Bronchial epithelial cell (primary cell): ENCODE results near the gene BPTF. TPM values are rescaled to one million over a fixed set of nuclear protein-coding genes. Genes with fewer than 3 reads are reported as not detected.

ENCODE experiments used
- DNase-seq: peaks from one replicate; pipeline ENCODE4 v3.0.0-alpha.2; 2010; ENCODE audit warnings: low read depth
- FAIRE-seq: peaks from 2 replicates; lab custom pipeline; 2011; peaks lifted over from hg19 to GRCh38; lab: Jason Lieb, UNC
- H3K27me3 ChIP-seq: 2 replicates; pipeline ENCODE4 v1.5.1; 2011; ENCODE audit warnings: low read length; ENCODE audit not compliant: control insufficient read depth, insufficient read depth
- H3K36me3 ChIP-seq: 2 replicates; pipeline ENCODE4 v1.5.1; 2011; ENCODE audit warnings: low read length; ENCODE audit not compliant: control insufficient read depth, insufficient read depth
- H3K4me3 ChIP-seq: 2 replicates; pipeline ENCODE4 v1.5.1; 2011; ENCODE audit warnings: mild to moderate bottlenecking, low read depth, low read length, control low read depth
- total RNA-seq: library from RNA; depleted of rRNA; stranded (reverse); fragments of >200 nt; gene quantifications from 2 replicates; pipeline ENCODE4 v1.2.1, GENCODE V29; 2014
- TF ChIP-seq, protein P1 (sequence below): IDR thresholded peaks from 2 replicates; pipeline ENCODE4 v1.5.1; 2011; ENCODE audit warnings: mild to moderate bottlenecking, moderate library complexity, low read length, control low read depth, inconsistent platforms; ENCODE audit not compliant: insufficient read depth, severe bottlenecking

BPTF gene
- total RNA-seq, 1 donor from 2014 or later = 18.7 TPM

DNA sequence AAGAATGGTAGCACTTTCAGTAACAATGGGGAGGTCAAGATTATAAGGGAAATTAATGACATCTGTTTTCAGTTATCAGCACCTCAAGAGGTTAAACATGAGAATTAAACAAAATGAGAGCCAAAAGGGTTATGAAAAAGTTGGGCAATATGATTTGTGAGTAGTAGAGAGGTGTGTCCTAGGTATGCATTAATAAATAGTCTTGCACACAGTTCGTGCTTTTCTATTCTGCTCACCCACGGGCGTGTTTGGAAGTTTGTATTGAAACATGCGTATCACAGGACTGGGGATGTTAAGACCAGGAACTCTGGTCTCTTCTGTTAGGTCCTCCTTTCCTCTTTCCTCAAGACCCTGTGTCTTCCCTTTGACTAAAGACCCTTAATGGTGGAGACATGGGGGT lies 6.0 kb downstream of the BPTF start:
- Histone ChIP-seq H3K36me3 (no peaks in the 10 kb centered on the region), H3K4me3 (no peak overlapping the region), H3K27me3 (no peaks in the 10 kb centered on the region)
- DNase-seq (peak; percentile 35), FAIRE-seq (no peak)
- TF ChIP-seq, protein P1, sequence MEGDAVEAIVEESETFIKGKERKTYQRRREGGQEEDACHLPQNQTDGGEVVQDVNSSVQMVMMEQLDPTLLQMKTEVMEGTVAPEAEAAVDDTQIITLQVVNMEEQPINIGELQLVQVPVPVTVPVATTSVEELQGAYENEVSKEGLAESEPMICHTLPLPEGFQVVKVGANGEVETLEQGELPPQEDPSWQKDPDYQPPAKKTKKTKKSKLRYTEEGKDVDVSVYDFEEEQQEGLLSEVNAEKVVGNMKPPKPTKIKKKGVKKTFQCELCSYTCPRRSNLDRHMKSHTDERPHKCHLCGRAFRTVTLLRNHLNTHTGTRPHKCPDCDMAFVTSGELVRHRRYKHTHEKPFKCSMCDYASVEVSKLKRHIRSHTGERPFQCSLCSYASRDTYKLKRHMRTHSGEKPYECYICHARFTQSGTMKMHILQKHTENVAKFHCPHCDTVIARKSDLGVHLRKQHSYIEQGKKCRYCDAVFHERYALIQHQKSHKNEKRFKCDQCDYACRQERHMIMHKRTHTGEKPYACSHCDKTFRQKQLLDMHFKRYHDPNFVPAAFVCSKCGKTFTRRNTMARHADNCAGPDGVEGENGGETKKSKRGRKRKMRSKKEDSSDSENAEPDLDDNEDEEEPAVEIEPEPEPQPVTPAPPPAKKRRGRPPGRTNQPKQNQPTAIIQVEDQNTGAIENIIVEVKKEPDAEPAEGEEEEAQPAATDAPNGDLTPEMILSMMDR = no peak

DNA sequence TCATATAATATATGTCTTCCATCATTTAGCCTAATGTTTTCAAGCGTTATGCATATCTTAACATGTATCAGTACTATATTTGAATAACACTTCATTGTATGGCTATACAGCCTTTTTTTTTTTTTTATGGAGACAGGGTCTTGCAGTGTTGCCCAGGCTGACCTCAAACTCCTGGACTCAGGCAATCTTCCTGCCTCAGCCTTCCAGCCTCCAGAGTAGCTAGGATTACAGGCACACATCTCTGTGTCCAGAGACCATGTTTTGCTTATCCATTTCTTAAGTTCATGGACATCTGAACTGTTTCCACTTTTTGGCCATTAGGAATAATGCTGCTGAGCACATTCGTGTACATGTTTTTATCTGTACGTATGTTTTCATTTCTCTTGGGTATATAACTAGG lies 7.8 kb downstream of the BPTF start:
- FAIRE-seq (no peak), DNase-seq (no peak)
- H3K36me3 ChIP-seq = no peaks in the 10 kb centered on the region
- TF ChIP-seq, protein P1 = no peak
- no peak overlapping the region for H3K4me3 ChIP-seq
- H3K27me3 ChIP-seq = no peaks in the 10 kb centered on the region

DNA sequence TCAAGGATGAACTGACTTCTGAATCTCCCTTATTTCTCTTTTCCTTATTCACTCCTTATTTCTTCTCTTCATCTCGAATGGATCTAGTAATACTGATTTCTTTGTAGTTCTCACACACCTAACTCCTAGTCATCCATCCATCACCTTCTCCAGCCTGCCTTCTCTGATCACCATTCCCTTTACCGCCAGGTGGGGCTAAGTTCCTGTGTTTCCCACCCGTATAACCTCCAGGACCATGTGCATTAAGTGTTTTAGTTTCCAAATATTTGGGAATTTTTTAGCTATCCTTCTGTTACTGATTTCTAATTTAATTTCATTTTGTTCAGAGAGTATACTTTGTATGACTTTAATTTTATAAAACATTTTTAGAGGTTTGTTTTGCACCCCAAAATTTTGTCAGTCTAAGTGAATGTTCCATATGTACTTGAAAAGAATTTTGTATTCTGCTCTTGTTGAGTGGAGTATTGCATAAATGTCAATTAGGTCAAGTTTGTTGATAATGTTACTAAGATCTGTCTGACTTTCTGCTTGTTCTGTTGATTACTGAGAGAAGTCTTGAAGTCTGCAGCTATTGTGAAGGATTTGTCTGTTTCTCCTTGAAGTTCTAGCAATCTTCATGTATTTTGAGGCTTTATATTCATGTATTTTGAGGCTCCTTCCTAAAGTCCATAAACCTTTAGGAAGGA lies 8.8 kb downstream of the BPTF start:
- FAIRE-seq (no peak), DNase-seq (no peak)
- H3K4me3 ChIP-seq = no peak overlapping the region
- no peaks in the 10 kb centered on the region for H3K27me3 ChIP-seq
- H3K36me3 ChIP-seq = no peaks in the 10 kb centered on the region
- TF ChIP-seq, protein P1 = no peak

DNA sequence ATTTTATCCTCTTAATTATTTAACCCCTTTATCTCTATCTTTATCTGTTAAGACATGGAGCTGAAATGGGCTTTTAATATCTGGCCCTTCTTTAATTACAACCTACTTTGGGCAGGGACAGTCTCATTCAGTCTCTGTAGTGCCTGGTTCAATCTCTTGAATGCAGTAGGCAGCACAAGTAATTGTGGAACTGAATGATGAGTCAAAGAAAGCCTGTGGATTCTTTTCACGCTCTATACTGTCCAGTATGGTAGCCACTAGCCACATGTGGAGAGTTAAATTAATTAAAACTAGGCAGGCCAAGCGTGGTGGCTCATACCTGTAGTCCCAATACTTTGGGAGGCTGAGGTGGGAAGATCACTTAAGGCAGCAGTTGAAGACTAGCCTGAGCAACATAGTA lies 9.3 kb downstream of the BPTF start:
- DNase-seq = no peak
- FAIRE-seq = no peak
- TF ChIP-seq, protein P1 = no peak
- Histone ChIP-seq H3K36me3 (no peaks in the 10 kb centered on the region), H3K27me3 (no peaks in the 10 kb centered on the region), H3K4me3 (no peak overlapping the region)

DNA sequence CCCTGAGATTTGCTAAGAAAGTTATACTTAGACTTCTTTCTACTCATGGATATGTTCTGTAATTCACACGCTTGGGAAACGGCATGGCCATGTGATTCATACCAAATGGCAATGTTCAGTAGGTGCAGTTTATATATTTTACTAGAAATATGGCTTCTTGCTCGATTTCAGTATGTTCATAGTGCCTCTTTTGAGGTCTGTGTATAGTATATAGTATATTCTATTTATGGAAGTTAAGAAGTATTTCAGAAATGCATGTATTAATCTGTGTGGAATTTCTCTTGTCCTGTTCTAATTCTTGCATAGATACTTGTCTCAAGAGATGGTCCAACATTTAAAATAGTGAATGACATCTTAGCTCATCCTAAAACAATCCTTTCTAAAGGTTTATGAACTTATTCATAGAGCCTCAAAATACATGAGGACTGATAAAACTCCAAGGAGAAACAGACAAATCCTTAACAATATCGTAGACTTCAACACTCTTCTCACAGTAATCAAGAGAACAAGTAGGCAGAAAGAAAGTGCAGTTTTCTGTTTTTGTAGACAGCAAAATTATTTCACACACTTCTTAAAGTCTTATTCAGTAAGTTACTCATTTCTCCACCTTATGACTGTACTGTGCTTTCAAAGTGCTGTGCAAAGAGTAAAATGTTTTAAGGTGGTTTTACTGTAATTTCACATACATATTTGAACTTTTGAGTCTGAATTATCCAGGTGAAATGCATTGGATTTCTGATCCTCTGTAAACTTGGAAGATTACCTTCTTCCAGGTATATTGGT lies 11.1 kb downstream of the BPTF start:
- TF ChIP-seq, protein P1 = no peak
- Histone ChIP-seq H3K4me3 (no peak overlapping the region), H3K27me3 (no peaks in the 10 kb centered on the region), H3K36me3 (no peaks in the 10 kb centered on the region)
- no peak for DNase-seq
- FAIRE-seq = no peak
